Erythroblast (primary cell): Measurements from ENCODE around the gene KISS1R.
A peak's percentile ranks its signal among the peaks of the same experiment; 100 is the strongest.

Experiments
- DNase-seq, 2 experiments: peaks; one replicate each; lab custom pipeline; 2025; lab: John Stamatoyannopoulos, UW
- GATA1 ChIP-seq: IDR thresholded peaks from 2 replicates; pipeline ENCODE4 v1.6.1; 2011; ENCODE audit warnings: low read depth, mild to moderate bottlenecking, control low read depth, low read length, moderate library complexity
- POLR2A ChIP-seq: IDR thresholded peaks from 2 replicates; pipeline ENCODE4 v1.6.1; 2011; ENCODE audit warnings: mild to moderate bottlenecking, low read length

Gene KISS1R

DNA sequence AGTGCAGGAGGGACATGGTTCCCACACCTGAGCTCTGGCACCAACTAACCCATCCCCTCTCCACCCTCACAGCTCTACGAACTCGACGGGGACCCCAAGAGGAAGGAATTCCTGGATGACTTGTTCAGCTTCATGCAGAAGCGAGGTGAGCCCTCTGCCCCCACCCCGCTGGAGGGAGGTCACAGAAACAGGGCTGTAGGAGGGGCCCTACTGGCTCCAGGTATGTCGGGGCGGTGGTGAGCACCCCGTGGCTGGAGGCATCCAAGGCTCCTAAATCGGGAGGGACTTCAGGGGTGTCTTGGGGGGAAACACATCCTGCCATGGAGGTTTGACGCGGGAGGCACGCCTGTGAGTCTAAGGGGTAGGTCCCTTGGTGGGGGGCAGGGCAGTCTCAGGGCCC lies 42.9 kb downstream of the KISS1R start:
- DNase-seq = no peak
- TF ChIP-seq GATA1 (no peak), POLR2A (no peak)

- no peak for DNase-seq
- TF ChIP-seq GATA1 = no peak
- TF ChIP-seq POLR2A = no peak
Observed at GRCh38 chr19:960601-960938, 43.4 kb downstream of the KISS1R start.

DNA sequence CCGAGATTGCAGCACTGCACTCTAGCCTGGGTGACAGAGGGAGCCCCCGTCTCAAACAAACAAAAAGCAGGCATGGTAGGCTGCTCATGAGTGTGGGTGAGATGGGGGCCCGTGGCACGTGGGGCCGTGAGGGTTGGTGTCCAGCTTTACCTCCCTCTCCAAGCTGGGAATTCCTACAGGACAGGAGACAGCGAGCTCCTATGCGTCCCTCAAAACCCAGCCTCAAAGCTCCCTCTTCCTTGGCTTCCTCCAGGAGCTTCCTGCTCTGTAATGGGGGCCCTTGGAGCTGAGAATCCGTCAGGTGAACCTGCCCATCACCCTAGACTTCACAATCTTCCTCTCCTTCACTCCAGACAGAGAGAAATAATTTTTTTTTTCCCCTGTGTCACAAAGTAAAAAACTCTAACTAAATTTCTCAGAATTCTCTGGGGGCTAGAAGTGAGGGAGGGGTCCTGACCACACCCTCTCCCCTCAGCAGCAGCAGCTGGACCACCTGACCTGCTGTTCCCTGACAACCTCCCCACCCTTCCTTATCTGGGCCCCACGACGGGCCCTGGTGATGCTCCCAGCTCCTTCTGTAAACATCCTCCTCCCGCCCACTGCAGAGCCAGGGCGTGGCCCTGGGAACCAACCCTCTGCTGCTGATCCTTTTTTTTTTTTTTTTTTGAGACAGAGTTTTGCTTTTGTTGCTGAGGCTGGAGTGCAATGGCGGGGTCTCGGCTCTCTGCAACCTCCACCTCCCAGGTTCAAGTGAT lies 44.9 kb downstream of the KISS1R start:
- no peak for TF ChIP-seq GATA1
- no peak for TF ChIP-seq POLR2A
- DNase-seq = peak; percentile 92 to 95

- DNase-seq = no peak
- TF ChIP-seq POLR2A (no peak), GATA1 (no peak)
Observed at GRCh38 chr19:962683-963400, 45.7 kb downstream of the KISS1R start.

GRCh38 chr19:963486-963951 lies 46.4 kb downstream of the KISS1R start:
- DNase-seq = no peak
- TF ChIP-seq GATA1 (no peak), POLR2A (no peak)

- TF ChIP-seq POLR2A (no peak), GATA1 (no peak)
- DNase-seq = no peak
Observed at GRCh38 chr19:964116-964520, 47.0 kb downstream of the KISS1R start.

GRCh38 chr19:964761-965694 lies 47.9 kb downstream of the KISS1R start:
- no peak for TF ChIP-seq POLR2A
- no peak for TF ChIP-seq GATA1
- peak in 1 of 2 experiments; percentile 61 for DNase-seq

DNA sequence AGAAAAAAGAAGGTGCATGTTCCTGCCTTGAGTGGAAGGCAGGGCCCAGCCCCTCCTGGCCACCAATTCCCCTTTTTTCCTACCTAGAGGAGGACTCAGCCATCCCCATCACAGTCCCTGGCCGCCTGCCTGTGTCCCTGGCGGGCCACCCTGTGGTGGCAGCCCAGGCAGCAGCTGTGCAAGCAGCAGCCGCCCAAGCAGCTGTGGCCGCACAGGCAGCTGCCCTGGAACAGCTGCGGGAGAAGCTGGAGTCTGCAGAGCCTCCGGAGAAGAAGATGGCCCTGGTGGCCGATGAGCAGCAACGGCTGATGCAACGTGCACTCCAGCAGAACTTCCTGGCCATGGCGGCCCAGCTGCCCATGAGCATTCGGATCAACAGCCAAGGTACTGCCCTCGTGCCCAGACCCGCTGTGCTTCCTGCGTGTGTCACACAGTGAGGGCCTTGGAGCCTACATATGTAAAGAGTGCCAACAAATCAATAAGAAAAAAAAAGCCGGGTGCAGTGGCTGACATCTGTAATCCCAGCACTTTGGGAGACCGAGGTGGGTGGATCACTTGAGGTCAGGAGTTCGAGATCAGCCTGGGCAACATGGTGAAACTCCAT lies 49.5 kb downstream of the KISS1R start:
- peak in 1 of 2 experiments; percentile 32 for DNase-seq
- no peak for TF ChIP-seq GATA1
- no peak for TF ChIP-seq POLR2A
